PC-3 (cell line): Measurements from ENCODE around the gene BPHL. TPM values are rescaled to one million over a fixed set of nuclear protein-coding genes. Genes with fewer than 3 reads are reported as not detected.

Experiments
- ATAC-seq: fragments of 200-7000 bp; cut with Tn5 transposase; 2 replicates; pipeline ENCODE4 v1.9.1; 2020; ENCODE audit warnings: mild to moderate bottlenecking, moderate library complexity
- BruUV-seq: library from RNA; stranded (reverse); fragments of 400-500 nt; replicated peaks from 2 replicates; lab custom pipeline; 2021; lab: Mats Ljungman, UMichigan
- CTCF ChIA-PET: fragments of 300-600 bp; sonication (Branson Sonifier 250); formaldehyde crosslinking; loops from one replicate; lab custom pipeline; 2022; ENCODE audit warnings: antibody characterized with exemption; lab: Charles Lee
- POLR2A ChIA-PET: fragments of 300-600 bp; sonication (Branson Sonifier 250); formaldehyde crosslinking; loops from one replicate; lab custom pipeline; 2022; ENCODE audit warnings: antibody characterized with exemption; ENCODE audit not compliant: unreplicated experiment; lab: Charles Lee
- DNase-seq: peaks from one replicate; pipeline ENCODE4 v3.0.0-alpha.2; 2015
- H2AFZ ChIP-seq: fragments of 300-600 bp; sonication (generic); 2 replicates; pipeline ENCODE4 v1.6.0; 2016; ENCODE audit warnings: antibody characterized with exemption, low read length
- H3F3A ChIP-seq: fragments of 300-600 bp; sonication (generic); one replicate; pipeline ENCODE4 v1.6.0; 2017; ENCODE audit warnings: antibody characterized with exemption, low read length, control low read depth, mild to moderate bottlenecking; ENCODE audit not compliant: unreplicated experiment
- H3K27ac ChIP-seq: fragments of 300-600 bp; sonication (generic); 2 replicates; pipeline ENCODE4 v1.5.1; 2016; ENCODE audit warnings: mild to moderate bottlenecking, low read length
- H3K27me3 ChIP-seq: fragments of 300-600 bp; sonication (generic); 2 replicates; pipeline ENCODE4 v1.6.1; 2016; ENCODE audit warnings: low read length, mixed read lengths
- H3K36me3 ChIP-seq: fragments of 300-600 bp; sonication (generic); 2 replicates; pipeline ENCODE4 v1.6.1; 2016; ENCODE audit warnings: low read depth, mixed run types, low read length, mixed read lengths
- H3K4me1 ChIP-seq: fragments of 300-600 bp; sonication (generic); 2 replicates; pipeline ENCODE4 v1.5.1; 2016; ENCODE audit warnings: low read length; ENCODE audit not compliant: insufficient read depth
- H3K4me2 ChIP-seq: fragments of 300-600 bp; sonication (generic); 2 replicates; pipeline ENCODE4 v1.6.0; 2016; ENCODE audit warnings: low read length
- H3K4me3 ChIP-seq: fragments of 300-600 bp; sonication (generic); 2 replicates; pipeline ENCODE4 v1.5.1; 2016; ENCODE audit warnings: mild to moderate bottlenecking, low read length, mixed read lengths
- H3K79me2 ChIP-seq: fragments of 300-600 bp; sonication (generic); 2 replicates; pipeline ENCODE4 v1.6.1; 2017; ENCODE audit warnings: low read length, mixed read lengths
- H3K9ac ChIP-seq: fragments of 300-600 bp; sonication (generic); 2 replicates; pipeline ENCODE4 v1.6.0; 2016; ENCODE audit warnings: mild to moderate bottlenecking, low read length
- H3K9me2 ChIP-seq: fragments of 300-600 bp; sonication (generic); replicated peaks from 2 replicates; pipeline ENCODE4 v1.6.1; 2016; ENCODE audit warnings: mixed run types, low read length, mixed read lengths
- H3K9me3 ChIP-seq: fragments of 300-600 bp; sonication (generic); 2 replicates; pipeline ENCODE4 v1.6.1; 2016; ENCODE audit warnings: low read length, mixed read lengths
- H4K20me1 ChIP-seq: fragments of 300-600 bp; sonication (generic); 2 replicates; pipeline ENCODE4 v1.6.1; 2016; ENCODE audit warnings: low read length, mixed read lengths
- CTCF ChIP-seq: fragments of 300-600 bp; sonication (generic); conservative IDR thresholded peaks from 2 replicates; pipeline ENCODE4 v1.5.1; 2017; ENCODE audit warnings: antibody characterized with exemption, low read depth, mild to moderate bottlenecking, low read length
- EZH2 ChIP-seq: fragments of 300-600 bp; sonication (generic); IDR thresholded peaks from one replicate; pipeline ENCODE4 v1.6.1; 2017; ENCODE audit warnings: antibody characterized with exemption, mild to moderate bottlenecking, low read length; ENCODE audit not compliant: unreplicated experiment
- EZH2phosphoT487 ChIP-seq: fragments of 300-600 bp; sonication (generic); IDR thresholded peaks from 2 replicates; pipeline ENCODE4 v1.6.1; 2018; ENCODE audit warnings: mild to moderate bottlenecking, antibody characterized with exemption, low read length, borderline replicate concordance
- intact Hi-C: fragments of 100-400 bp; cut with micrococcal nuclease; formaldehyde crosslinking; loops from 2 replicates; pipeline ENCODE4 v1.9.0; 2023
- total RNA-seq: library from RNA; depleted of rRNA; stranded (reverse); fragments of >200 nt; gene quantifications from 2 replicates; pipeline ENCODE4 v1.2.3, GENCODE V29; 2014

The BPHL gene
- total RNA-seq, 1 experiment from 2014 or later: 15.8 TPM

- intact Hi-C loops: no loop called here
- Histone ChIP-seq H3K79me2 (no peaks in the 10 kb centered on the region), H4K20me1 (no peaks in the 10 kb centered on the region), H3K27ac (no peak overlapping the region), H3K4me2 (no peak overlapping the region), H3K36me3 (peaks cover 33% of the 10 kb centered on the region), H3K4me3 (no peak overlapping the region), H2AFZ (no peak overlapping the region), H3K9me3 (no peaks in the 10 kb centered on the region), H3F3A (no peaks in the 10 kb centered on the region), H3K9me2 (no peaks in the 10 kb centered on the region), H3K27me3 (no peaks in the 10 kb centered on the region), H3K4me1 (no peaks in the 10 kb centered on the region), H3K9ac (no peak overlapping the region)
- BruUV-seq: no TSS peak
- CTCF ChIA-PET: no interaction called here
- no peak for DNase-seq
- TF ChIP-seq EZH2 (no peak), EZH2phosphoT487 (no peak), CTCF (no peak)
- no peak for ATAC-seq
- POLR2A ChIA-PET: no interaction called here
Observed at GRCh38 chr6:3090013-3090412, 28.5 kb upstream of the BPHL start.

DNA sequence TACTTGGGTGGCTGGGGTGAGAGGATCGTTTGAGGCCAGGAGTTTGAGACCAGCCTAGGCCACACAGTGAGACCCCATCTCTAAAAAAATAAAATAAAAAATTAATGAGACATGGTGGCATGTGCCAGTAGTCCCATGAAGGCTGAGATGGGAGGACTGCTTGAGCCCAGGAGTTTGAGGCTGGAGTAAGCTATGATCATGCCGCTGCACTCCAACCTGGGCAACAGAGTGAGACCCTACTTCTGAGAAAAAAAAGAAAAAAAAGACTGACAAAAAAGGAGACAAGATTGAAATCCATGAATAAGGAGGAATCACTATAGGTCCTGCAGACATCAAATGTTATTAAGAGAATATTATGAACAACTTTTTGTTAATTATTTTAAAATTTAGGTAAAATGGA is 23.7 kb upstream of the BPHL start:
- ChIA-PET POLR2A (no interaction called here), CTCF (no interaction called here)
- Histone ChIP-seq H3K27ac (no peak overlapping the region), H3K4me2 (no peak overlapping the region), H3K9me2 (no peaks in the 10 kb centered on the region), H3K4me3 (no peak overlapping the region), H2AFZ (no peak overlapping the region), H3K4me1 (no peaks in the 10 kb centered on the region), H3K36me3 (peaks cover 12% of the 10 kb centered on the region), H3K9ac (no peak overlapping the region), H3K27me3 (no peaks in the 10 kb centered on the region), H3K9me3 (no peaks in the 10 kb centered on the region), H4K20me1 (no peaks in the 10 kb centered on the region), H3K79me2 (no peaks in the 10 kb centered on the region), H3F3A (no peaks in the 10 kb centered on the region)
- ATAC-seq: no peak
- TF ChIP-seq EZH2 (no peak), CTCF (no peak), EZH2phosphoT487 (no peak)
- DNase-seq: no peak
- intact Hi-C loops: no loop called here
- no TSS peak for BruUV-seq

DNA sequence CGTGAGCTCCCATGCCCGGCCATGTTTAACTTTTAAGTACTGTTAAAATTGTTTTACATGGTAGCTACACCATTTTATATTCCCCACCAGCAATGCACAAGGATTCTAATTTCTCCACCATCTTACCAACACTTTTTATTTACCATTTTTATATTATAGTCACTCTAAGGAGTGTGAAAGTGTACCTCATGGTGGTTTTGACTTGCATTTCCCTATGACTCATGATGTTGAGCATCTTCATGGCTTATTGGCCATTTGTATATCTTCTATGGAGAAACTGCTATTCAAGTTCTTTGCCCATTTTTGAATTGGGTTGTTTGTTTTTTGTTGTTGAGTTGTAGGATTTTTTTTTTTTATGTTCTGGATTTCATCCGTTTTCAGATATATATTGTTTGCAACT is 15.6 kb upstream of the BPHL start:
- Histone ChIP-seq H4K20me1 (no peaks in the 10 kb centered on the region), H3K27me3 (no peaks in the 10 kb centered on the region), H3K4me1 (no peaks in the 10 kb centered on the region), H3K79me2 (no peaks in the 10 kb centered on the region), H3K27ac (no peak overlapping the region), H3K9me3 (no peaks in the 10 kb centered on the region), H3K9me2 (no peaks in the 10 kb centered on the region), H3K4me3 (no peak overlapping the region), H3K4me2 (no peak overlapping the region), H3F3A (no peaks in the 10 kb centered on the region), H2AFZ (no peak overlapping the region), H3K9ac (no peak overlapping the region), H3K36me3 (peaks cover 34% of the 10 kb centered on the region)
- DNase-seq (no peak), ATAC-seq (no peak)
- TF ChIP-seq EZH2: no peak
- TF ChIP-seq CTCF: no peak
- no peak for TF ChIP-seq EZH2phosphoT487
- CTCF ChIA-PET: no interaction called here
- intact Hi-C loops: no loop called here
- POLR2A ChIA-PET: no interaction called here
- BruUV-seq: no TSS peak
